Measurements from ENCODE around the gene VTI1A. TPM values are rescaled to one million over a fixed set of nuclear protein-coding genes. Genes with fewer than 3 reads are reported as not detected.
A peak's percentile ranks its signal among the peaks of the same experiment; 100 is the strongest.

The VTI1A gene
- polyA plus RNA-seq, 1 of the 3 experiments (the other 2 are of a cell fraction), result 8.3 TPM

GRCh38 chr10:112832361-112832878, 385.4 kb downstream of the VTI1A start (continued):
- TF ChIP-seq REST (IDR thresholded peaks at IDR 0.05; ENCODE audit: low read depth, low read length), result no peak
- TF ChIP-seq SMC3 (IDR thresholded peaks at IDR 0.05; ENCODE audit: low read depth, low read length), result no peak
- TF ChIP-seq USF2 (IDR thresholded peaks at IDR 0.05; ENCODE audit: borderline replicate concordance, low read depth, low read length), result no peak
- no peak for TF ChIP-seq TCF12 (IDR thresholded peaks at IDR 0.05)
- TF ChIP-seq FOSL2 (IDR thresholded peaks at IDR 0.05; ENCODE audit: borderline replicate concordance, low read depth), result peak; percentile 51; the same call in 1 of the 2 replicates
- TF ChIP-seq GATA2 (CRISPR knock-in tag; IDR thresholded peaks at IDR 0.05), result no peak
- TF ChIP-seq ELF1 (IDR thresholded peaks at IDR 0.05), result no peak
- no peak for TF ChIP-seq IRF3 (IDR thresholded peaks at IDR 0.05; ENCODE audit: low read depth, low read length)
- TF ChIP-seq NFIC (IDR thresholded peaks at IDR 0.05; ENCODE audit: borderline replicate concordance), result no peak

GRCh38 chr10:112832959-112833358, 385.9 kb downstream of the VTI1A start:
- POLR2A ChIA-PET, result no interaction called here
- 90% methylated on average over 2 of the region's 2 CpGs for WGBS (ENCODE audit: low lambda C conversion rate)
- CTCF ChIA-PET, result no interaction called here

More at GRCh38 chr10:112832959-112833358, 385.9 kb downstream of the VTI1A start:
- Histone ChIP-seq H3K9me2 (no peaks in the 10 kb centered on the region), H3K9me3 (no peaks in the 10 kb centered on the region), H3F3A (replicated peaks; ENCODE audit: insufficient read depth) (no peaks in the 10 kb centered on the region), H3K9ac (no peak overlapping the region), H3K79me2 (ENCODE audit: insufficient read depth) (no peaks in the 10 kb centered on the region), H4K20me1 (ENCODE audit: insufficient read depth) (no peaks in the 10 kb centered on the region), H3K4me3 (ENCODE audit: low read depth in 2 of 2, low read length in 1 of 2) (no peak overlapping the region), H3K27me3 (ENCODE audit: insufficient read depth) (no peaks in the 10 kb centered on the region), H3K4me2 (no peak overlapping the region), H3K27ac (ENCODE audit: low read depth in 2 of 2, low read length in 1 of 2) (no peak overlapping the region), H2AFZ (ENCODE audit: low read depth) (no peak overlapping the region), H3K4me1 (ENCODE audit: control insufficient read depth in 1 of 2, insufficient read depth in 2 of 2, low read depth in 1 of 2, low read length in 1 of 2) (peaks cover 0 to 3% of the 10 kb centered on the region in 2 experiments; a peak in 1 of 4 replicates), H3K36me3 (replicated peaks in 1 of 2; ENCODE audit: control insufficient read depth in 1 of 2, insufficient read depth in 2 of 2, low read length in 1 of 2) (no peaks in the 10 kb centered on the region)
- TF ChIP-seq ZBTB33 (IDR thresholded peaks at IDR 0.05; ENCODE audit: borderline replicate concordance, low read depth), result no peak
- DNase-seq, result no peak
